GM18861 (cell line): Measurements from ENCODE around the gene SRP9.
"Not testable (repeated sequence)": the region's sequence is repeated elsewhere in the genome, so short reads cannot be mapped to it uniquely, and the experiment has no call there.

Experiments used
- ATAC-seq: cut with Tn5 transposase; IDR thresholded peaks from one replicate; pipeline ENCODE4 v1.9.1; 2021; ENCODE audit not compliant: unreplicated experiment

Gene SRP9

GRCh38 chr1:225755671-225756319 lies 21.8 kb upstream of the SRP9 start:
- no peak for ATAC-seq

DNA sequence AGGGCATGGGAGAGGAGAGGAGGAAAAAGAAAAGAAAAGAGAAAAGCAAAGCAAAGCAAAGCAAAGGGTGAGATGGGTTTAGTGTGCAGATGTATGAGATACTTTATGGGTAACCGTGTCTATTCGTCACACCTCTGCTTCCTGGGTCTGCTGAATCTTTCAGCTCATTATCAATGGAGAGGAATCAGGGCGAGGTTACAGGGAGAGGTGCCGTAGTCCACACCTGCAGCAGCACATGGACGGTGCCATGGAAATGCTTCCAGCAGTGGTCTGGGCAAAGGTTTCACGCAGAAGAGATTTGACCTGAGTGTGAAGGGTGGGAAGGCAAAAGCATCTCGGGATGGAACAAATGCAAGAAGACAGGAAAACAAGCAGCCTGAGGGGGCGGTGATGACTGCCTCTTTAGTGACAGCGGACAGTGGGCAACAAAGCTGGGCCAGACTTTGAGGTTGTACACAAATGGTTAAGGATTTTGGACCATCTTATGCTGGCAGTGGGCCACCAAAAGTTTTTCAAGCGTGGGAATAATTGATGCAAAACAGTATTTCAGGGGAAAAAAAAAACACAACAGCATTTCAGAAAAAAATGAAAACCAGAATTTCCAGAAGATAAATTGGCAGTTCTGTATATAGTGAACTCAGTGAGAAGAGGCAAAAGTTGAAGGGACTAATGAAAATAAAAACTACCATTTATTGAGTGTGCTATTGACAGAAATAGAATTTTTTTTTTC lies 19.5 kb upstream of the SRP9 start:
- no peak for ATAC-seq

GRCh38 chr1:225759972-225760371 lies 17.7 kb upstream of the SRP9 start:
- ATAC-seq = not testable (repeated sequence)

DNA sequence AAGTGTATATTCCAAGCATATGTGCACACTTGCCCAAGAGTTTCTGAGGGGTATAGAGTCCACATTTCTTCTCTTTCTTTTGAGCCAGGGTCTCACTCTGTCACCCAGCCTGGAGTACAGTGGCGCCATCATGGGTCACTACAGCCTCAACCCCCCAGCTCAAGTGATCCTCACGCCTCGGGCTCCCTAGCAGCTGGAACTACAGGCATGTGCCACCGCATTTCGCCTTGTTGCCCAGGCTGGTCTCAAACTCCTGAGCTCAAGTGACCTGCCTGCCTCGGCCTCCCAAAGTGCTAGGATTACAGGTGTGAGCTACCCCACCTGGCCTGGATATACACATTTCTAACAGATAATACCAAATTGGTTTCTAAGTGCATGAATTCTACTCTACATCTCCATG lies 17.1 kb upstream of the SRP9 start:
- ATAC-seq = no peak

DNA sequence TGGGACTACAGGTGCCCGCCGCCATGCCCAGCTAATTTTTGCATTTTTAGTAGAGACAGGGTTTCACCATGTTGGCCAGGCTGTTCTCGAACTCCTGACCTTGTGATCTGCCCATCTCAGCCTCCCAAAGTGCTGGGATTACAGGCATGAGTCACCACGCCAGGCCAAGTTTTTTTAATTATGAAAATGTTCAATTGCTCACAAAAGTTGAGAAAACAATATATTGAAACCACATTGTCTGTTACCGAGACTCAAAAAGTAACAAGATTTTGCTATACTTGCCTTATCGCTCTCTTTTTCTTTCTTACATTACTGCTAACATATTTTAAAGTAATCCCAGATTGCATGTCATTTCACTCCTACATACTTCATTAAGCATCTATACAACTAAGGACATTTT lies 16.2 kb upstream of the SRP9 start:
- not testable (repeated sequence) for ATAC-seq

DNA sequence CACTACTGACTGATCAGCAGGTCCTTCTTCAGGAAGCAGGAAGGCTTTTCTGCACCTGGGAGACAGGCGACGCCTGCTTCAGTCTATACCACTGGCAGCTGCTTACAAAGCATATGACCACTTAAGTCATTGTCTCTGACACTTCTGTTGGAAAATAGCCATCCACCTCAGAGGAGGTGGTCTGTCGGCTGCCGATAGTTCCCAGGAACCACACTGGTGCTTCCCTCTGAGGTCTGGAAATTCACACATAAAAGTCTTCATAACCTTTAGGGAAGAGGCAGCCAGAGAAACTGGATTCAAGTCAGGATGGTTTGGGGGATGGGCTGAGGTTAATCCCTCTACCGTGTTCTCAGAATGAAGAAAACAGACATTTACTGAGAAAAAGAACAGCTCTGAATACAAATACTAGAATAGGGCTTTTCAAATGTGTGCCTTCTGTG lies 15.6 kb upstream of the SRP9 start:
- no peak for ATAC-seq

GRCh38 chr1:225762444-225762843 lies 15.2 kb upstream of the SRP9 start:
- no peak for ATAC-seq

GRCh38 chr1:225763716-225764548 lies 13.7 kb upstream of the SRP9 start:
- ATAC-seq = no peak

DNA sequence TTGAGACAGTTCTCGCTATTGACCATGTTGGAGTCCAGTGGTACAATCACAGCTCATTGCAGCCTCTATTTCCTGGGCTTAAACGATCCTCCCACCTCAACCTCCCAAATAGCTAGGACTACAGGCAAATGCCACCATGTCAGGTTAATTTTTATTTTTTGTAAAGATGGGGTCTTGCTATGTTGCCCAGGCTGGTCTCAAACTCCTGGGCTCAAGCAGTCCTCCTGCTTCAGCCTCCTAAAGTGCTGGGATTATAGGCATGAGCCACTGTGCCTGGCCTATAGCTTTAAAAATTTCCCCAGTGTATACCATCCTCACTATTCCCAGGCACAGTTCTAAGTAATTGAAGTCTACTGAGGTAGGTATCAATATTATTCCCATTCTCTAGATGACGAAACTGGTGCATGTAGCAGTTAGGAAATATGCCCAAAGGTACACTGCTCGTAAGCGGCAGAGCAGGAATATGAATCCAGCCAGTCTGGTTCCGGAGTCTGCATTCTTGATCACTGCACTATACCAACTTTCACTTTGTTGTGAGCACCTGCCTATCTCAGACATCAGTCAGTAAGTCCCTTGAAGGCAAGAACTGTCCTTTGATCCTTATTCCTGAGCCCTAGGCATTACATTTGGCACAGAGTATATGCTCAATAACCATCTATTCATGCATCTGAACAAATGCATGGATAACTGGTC lies 11.5 kb upstream of the SRP9 start:
- ATAC-seq = no peak

DNA sequence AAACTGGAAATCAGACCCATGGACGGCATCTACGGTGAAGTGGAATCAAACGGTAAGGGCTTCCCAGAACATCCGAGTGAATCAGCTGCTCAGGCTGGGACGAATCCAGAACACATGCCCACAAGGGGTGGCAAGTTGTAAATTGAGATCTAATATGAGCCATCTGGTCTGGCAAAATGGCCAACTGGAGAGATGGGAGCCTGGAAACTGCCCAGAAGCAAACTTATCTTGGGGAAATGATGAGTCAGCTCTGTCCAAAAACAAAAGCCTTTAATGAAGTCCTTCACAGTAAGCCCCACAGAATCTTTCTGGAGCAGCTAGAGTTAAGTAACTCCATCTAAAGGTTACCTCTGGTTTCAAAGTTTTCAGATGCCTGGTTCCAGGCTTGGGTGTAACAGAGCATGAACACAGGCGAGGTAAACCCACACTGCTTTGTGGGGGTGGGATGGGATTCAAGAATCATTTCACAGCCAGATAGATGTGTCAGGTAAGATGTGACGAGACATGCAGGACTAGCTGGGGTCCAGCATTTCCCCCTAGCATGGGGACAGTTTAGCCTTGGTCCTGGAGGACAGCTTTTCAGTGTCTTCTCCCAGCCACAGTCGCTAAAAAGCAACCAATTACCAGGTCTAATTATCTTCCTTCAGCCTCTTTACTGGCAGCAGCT lies 10.5 kb upstream of the SRP9 start:
- no peak for ATAC-seq

DNA sequence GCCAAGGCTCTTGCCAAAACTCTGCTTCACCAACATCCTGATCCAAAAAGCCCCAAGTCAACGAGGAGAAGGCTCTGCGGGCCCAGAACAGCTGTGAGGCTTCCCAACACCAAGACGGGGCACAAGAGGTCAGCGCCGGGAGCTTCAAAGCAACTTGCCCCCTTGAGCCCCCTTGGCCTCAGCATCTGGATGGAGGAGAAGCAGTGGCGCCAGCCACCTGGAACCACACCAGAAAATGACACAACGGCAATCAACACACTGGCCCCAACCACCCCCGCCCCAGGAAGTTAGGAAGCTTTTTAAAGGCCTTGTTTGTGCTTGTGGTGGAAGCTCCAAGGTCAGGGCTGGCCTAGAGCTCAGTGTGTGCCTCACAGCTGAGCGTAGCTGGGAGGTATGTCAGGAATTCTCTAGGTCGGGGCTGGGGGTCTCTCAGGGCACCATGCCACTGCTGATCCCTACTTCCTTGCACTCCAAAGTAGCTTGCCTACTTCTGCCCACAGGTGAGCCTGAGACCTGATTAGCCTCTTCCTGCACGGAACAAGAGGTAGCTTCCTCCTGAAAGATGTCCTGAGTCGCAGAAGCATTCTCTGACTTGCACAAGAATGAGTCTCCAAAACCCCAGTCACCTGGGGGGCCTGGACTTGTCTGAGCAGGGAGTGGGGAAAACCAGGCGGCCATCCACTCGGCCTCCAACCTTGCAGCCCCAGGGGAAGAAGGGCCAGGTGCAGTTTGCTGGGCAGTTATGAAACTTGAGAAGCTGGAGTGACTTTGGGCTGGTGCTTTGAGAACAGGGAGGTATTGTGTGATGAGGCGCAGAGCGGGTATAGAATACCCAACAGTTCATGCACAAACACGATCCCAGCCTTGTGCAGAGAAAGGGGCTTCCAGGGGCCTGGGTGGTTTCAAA lies 9.7 kb upstream of the SRP9 start:
- ATAC-seq = no peak

- no peak for ATAC-seq
Measured at GRCh38 chr1:225768662-225769426, 8.8 kb upstream of the SRP9 start.

DNA sequence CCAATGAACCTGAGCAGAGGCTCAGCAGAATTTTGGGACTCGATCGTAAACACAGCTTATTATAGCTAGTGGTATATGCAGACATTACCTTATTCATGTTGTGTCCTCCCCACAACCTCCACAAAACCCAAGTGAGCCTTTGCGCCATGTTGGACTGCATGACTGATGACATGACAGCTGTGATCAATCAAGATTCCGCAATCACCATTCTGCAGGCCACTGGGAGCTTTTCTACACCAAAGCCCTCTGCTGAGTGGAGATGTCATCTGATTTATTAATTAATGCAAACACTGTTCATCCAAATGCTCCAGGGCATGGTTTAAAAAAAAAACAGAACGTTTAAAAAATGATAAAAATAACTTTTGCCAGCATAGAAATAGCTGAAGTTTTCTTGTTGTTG lies 7.9 kb upstream of the SRP9 start:
- ATAC-seq = no peak

- no peak for ATAC-seq
Measured at GRCh38 chr1:225770561-225771248, 6.9 kb upstream of the SRP9 start.

DNA sequence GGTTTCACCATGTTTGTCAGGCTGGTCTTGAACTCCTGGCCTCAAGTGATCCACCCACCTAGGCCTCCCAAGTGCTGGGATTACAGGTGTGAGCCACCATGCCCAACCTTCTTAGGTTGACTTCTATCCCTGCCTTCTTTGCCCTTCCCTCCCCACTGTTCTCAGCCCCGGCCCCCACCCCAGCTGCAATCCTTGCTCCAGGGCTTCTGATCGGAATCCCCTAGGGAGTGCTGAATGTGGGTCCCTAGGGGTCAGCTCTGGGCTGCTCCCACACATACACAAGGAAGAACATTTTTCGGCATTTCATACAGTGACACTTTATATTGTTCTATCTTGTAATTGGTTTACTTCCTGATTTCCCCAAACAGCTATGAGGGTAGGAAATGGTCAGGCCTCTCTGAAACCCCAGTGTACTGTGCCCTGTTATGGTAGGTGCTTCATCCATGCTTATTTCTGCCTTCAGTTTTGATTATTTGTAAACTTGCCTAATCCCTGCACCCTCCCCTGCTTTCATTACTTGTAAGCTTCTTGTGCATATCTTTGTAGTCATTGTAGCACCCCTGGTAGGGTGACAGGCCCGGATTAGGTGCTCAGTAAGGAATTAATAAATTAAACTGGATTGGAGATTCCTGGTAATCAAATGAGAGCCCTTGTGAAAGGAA lies 5.8 kb upstream of the SRP9 start:
- no peak for ATAC-seq

DNA sequence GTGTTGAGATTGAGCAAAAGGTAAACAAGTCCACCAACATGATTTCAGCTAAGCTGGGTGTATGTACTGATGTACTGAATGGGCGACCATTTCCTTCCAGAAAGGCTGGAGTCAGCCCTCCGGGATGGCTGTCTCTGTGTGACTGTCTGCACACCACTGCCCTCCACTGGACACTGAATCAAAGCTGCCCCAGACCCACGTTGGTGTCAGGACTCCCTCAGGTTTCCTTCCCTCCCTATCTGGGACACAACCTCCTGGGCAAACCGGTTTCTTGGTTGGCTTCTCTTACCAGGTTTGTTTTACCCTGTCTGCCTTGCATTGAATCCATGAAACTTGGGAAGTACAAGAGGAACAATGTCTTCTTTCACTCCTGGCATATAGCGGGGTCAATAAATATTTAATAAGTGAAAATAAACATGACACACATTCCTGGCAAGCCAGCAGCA lies 5.3 kb upstream of the SRP9 start:
- ATAC-seq = no peak

DNA sequence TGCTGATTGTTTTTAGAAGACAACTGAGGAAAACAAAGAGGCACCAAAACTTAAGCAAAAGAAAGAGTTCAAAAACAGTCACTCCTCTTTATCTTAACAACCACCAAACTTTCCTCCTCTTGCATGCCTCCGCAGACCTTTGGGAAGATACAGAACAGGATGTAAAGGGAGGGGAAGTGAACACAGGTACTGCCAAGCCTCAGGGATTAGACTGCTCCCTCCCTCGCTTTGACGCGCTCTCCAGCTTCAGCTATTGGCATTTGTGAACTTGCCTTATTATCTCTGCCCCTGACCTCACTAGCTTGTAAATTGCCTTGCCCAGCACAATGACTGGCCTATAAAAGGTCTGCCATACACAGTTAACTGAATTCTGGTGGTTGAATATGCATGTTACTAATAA lies 4.8 kb upstream of the SRP9 start:
- ATAC-seq = no peak
